KOPT-K1 (cell line): ENCODE measurements around the gene DTNA.

Experiments used
- H3K27ac ChIP-seq: fragments of 200-600 bp; sonication (generic); 2 replicates; pipeline ENCODE4 v1.5.1; 2016; ENCODE audit warnings: antibody characterized with exemption, mild to moderate bottlenecking, low read depth, low read length; ENCODE audit not compliant: poor library complexity, severe bottlenecking
- H3K36me3 ChIP-seq: fragments of 200-600 bp; sonication (generic); 2 replicates; pipeline ENCODE4 v1.5.1; 2017; ENCODE audit warnings: antibody characterized with exemption, mild to moderate bottlenecking, low read length, moderate library complexity; ENCODE audit not compliant: insufficient read depth
- H3K9me3 ChIP-seq: fragments of 200-600 bp; sonication (generic); 2 replicates; pipeline ENCODE4 v1.5.1; 2017; ENCODE audit warnings: antibody characterized with exemption, low read length, mild to moderate bottlenecking; ENCODE audit not compliant: insufficient read depth, poor library complexity, severe bottlenecking

Gene DTNA

DNA sequence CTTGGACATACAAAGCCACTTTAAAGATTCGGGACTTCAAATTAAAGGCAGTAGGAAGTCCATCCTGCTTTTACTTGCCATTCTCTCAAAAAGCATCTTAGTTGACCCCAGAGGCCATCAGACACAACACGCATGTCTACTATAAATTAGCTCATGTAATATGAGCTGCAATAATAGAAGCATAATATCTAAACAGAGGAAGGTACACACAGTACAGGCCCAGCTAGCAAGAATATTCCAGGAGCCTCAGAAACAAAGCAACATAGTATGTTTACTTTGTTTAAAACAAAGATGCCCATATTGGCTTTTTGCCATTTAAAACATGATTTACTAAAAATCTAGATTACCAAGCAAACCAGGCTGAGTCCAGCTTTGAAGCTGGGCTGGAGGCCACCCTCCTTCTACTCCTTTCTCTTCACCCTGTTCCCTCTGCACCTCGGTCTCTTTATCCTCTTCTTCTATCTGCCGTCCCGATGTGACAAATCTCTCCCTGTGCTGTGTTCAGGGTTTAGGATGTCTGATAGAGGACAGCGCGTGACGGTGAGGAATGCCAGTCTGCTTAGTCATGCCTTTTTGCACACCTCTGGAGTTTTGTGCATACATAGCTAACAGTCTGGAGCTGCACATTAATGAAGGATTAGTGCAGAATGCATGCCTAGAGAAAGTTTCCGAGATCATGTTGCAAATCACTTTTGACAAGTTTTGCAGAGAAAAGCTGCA, 28.2 kb downstream of the DTNA start:
- no peaks in the 10 kb centered on the region for H3K36me3 ChIP-seq
- H3K27ac ChIP-seq: no peak overlapping the region
- H3K9me3 ChIP-seq: no peaks in the 10 kb centered on the region

DNA sequence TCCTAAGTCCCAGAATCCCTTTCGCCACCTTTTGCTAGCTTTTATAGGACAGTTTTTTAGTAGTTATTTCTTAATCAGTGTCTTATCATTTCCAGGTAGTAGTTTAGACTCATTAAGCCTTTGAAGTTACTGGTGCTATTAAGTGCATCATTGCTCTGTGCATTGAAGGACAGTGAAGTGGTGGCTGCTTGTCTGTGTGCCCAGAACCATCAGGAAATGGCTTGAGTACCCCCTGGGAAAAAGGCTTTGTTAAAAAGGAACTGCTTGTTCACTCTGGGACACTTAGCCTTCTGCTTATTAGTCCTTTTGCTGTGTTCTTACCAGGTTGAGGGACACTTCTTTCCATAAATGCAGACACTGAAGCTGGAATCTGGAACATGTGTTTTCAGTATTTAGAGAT, 30.0 kb downstream of the DTNA start:
- no peaks in the 10 kb centered on the region for H3K36me3 ChIP-seq
- no peak overlapping the region for H3K27ac ChIP-seq
- no peaks in the 10 kb centered on the region for H3K9me3 ChIP-seq

DNA sequence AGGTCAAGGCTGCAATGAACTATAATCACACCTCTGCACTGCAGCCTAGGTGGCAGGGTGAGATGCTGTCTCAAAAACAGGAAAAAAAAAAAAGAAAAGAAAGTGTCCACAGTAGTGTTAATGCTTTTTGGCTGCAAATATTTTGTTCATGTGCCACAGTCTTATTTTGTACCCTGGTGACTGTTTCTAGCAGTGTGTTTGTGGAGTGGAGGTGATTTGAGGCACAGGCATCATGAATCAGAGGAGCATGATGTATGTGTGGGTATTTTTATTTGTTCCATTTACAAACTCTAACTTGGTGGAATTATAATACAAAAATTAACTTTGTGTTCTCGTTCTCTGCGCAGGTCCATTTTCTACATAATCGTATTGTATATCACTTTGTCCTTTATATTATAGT, 30.6 kb downstream of the DTNA start:
- H3K27ac ChIP-seq: no peak overlapping the region
- no peaks in the 10 kb centered on the region for H3K9me3 ChIP-seq
- H3K36me3 ChIP-seq: no peaks in the 10 kb centered on the region

DNA sequence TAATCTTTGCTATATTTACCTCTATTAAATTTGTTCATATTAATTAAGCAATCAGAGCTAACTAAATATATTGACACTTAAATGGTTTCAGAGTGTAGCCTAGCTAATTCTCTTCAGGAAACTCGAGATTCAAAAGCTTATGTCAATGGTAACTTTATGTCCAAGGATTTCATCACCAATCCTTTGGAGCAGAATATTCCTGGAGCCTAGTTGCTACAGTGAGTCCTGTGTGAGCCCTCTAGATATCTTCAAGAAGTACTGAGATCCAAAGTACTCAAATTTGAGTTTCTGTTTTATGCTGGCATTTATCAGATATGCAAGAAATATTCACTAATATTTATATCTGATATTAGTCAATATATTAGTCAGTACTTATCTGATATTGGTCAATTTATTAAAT, 31.3 kb downstream of the DTNA start:
- Histone ChIP-seq H3K36me3 (no peaks in the 10 kb centered on the region), H3K9me3 (no peaks in the 10 kb centered on the region), H3K27ac (no peak overlapping the region)

DNA sequence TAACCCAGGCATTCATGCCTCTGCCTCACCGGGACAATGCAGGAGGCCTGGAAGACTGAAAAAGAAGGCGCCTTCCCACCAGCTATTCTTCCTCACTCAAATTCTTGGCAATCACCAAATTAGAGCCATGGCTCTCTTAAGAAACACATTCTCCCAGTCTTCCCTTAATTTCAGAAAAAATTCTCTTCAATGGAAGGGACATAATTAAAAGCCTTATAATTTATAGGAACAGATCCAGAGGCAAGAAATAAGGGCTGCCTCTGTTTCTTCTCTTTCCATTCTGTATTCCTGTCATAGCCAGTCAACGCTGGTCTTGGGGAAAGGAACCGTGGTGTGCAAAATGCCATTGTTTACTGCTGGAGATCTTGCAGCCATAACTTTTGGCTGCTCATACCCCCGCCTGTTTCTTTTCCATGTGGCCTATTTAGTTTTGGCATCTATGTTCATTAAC, 32.8 kb downstream of the DTNA start:
- H3K9me3 ChIP-seq: no peaks in the 10 kb centered on the region
- H3K27ac ChIP-seq: no peak overlapping the region
- H3K36me3 ChIP-seq: no peaks in the 10 kb centered on the region

DNA sequence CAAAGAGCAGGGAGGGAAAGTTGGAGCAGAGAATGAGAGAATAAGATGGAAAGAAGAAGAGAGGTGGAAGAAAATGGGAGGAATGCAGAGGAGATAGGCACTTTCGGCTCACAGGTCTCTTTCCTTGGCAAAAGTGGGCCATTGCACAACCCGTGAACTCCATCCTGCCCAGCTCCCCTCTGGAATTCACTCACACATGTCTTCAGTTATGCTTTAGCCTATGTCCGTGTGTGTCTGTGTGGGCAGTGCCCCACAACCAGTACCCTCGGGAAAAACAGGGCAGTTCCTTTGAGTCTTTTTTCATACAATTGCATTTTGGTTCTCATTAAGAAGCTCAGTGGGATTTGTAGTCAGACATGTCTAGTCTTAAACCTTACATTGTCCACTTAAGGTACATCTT, 34.5 kb downstream of the DTNA start:
- Histone ChIP-seq H3K36me3 (no peaks in the 10 kb centered on the region), H3K9me3 (no peaks in the 10 kb centered on the region), H3K27ac (no peak overlapping the region)

DNA sequence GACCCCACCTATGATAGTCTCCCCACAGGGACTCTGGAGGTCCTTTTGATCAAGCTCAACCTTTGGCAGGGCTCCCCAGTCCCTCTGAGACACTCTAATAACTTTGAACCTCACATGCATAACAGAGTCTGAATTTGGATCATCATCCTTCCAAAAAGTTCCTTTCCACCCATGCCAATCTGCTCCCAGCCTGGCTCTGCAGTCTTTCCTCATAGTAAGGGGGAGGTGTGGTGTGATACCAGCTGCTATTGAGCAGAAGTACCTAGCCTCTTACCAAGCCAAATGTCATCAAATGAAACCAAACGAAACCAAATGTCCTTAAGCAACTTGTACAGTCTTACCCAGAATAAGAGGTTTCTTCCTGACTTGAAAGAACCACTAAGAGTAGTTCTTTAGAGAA, 36.5 kb downstream of the DTNA start:
- no peaks in the 10 kb centered on the region for H3K9me3 ChIP-seq
- no peak overlapping the region for H3K27ac ChIP-seq
- no peaks in the 10 kb centered on the region for H3K36me3 ChIP-seq

DNA sequence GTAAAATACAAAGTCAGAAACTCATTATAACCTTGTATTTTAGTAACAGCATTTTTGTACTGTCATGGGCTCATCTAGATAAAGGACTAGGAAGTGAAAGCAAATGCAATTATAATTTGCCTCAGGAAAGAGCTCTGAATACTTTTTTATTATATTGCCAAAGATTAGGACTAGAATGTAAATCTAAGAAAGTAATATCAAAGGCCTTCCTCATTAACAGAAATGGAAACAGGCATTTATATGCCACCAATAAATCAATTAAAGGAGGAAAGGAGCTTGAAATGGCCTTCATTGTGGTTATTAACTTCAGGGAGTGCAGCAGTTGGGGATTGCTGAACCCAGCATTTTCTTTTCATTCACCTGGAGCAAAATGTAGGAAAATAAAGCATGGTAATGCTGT, 39.6 kb downstream of the DTNA start:
- Histone ChIP-seq H3K36me3 (no peaks in the 10 kb centered on the region), H3K27ac (no peak overlapping the region), H3K9me3 (no peaks in the 10 kb centered on the region)

DNA sequence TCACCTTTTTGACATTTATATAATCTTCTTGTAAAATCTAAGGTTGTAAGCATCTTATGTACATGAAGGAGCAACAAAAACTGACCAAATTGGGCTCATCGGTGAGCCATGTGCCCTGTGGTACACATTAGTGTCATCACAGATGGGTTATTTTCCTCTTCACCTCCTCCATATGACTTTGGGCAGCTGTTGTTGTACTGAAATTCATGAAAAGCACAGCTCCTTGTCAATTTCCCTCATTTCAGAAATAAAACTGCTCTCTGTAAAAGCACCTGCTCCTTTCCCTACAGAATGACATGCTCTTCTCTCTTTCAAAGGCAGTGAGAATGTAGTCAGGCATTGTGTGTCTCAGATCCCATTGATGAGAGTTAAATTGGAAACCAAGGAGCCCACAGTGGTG, 42.0 kb downstream of the DTNA start:
- H3K9me3 ChIP-seq: no peaks in the 10 kb centered on the region
- no peak overlapping the region for H3K27ac ChIP-seq
- H3K36me3 ChIP-seq: no peaks in the 10 kb centered on the region

DNA sequence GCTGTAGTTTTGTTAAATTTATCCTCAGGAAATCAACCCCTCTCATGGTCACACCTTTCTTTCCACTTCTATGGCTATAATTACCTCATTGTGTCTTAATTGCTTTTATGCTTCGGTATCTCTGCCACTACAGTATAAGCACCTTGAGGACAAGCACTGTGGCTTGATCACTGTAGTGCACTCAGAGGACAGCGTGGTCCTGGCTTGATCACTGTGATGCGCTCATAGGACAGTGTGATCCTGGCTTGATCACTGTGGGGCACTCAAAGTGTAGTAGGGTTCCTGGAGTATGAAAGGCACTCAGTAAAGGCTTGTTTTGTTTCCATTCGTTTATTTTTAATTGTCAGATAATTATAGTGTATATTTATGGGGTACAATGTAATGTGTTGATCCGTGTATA, 44.2 kb downstream of the DTNA start:
- H3K36me3 ChIP-seq: no peaks in the 10 kb centered on the region
- H3K9me3 ChIP-seq: no peaks in the 10 kb centered on the region
- H3K27ac ChIP-seq: no peak overlapping the region

DNA sequence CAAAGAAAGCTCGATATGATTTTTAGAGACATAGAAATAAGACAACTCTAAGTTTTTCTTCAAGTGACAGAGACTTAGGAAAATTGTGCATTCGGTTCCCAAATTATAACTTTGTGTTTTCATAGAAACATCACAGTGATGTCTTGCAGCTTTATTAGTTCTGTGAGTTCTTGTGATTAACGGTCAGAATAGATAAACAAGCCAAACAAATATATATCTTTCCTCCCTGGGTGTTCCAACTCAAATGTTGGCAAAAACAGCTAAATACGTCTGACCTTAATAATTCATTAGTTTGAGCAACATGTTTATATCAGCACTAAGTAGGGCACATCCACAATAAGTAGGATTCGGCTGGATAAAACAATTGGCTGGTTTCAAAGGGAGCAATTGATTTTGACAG, 47.6 kb downstream of the DTNA start:
- Histone ChIP-seq H3K36me3 (no peaks in the 10 kb centered on the region), H3K27ac (no peak overlapping the region), H3K9me3 (no peaks in the 10 kb centered on the region)

DNA sequence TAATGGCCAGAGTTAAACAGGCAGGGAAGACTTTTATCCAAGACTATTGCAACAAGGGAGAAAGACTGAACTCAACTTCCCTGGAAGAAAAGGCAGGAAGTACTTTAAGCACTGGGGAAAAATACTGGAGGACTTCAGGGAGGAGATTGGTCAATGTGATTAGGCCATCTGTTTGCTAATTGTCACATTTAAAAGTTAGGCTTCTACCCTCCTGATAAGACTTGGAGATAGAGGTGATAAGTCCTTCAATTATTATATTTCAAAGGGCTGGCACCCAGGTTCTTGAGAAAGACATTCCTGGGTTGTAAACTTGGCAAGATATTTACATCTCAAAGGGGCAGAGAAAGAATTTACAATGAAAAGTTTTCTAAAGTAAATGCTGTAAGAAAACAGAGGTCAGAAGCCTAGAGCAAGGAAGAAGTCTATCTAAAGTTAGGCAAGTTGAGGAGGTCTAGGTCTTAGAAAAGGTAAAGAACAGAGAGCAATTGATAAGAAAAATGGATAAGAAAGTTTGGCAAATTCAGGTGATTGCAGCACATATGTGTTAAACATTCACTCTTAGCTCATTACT, 48.4 kb downstream of the DTNA start:
- no peak overlapping the region for H3K27ac ChIP-seq

DNA sequence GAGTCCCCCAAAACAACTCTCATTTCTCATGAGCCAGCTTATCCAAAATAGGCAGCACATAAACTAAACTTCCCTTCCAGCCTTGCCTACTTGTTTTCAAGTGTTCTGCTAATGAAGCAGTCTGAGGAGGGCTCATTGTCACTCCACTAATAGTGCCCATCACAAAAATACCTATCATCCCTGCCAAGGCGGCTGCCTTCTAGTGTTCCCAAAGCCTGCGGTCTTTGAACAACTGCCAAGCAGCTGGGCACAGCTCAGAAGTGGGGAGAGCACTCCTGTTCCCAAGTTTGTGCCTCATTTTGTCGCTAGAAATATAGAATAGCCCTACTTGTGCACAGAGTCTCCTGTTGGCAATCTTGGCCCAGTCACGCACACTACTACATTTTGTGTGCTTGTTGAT, 50.3 kb downstream of the DTNA start:
- Histone ChIP-seq H3K9me3 (no peaks in the 10 kb centered on the region), H3K36me3 (no peaks in the 10 kb centered on the region), H3K27ac (no peak overlapping the region)

More for the DNA sequence above, 48.4 kb downstream of the DTNA start:
- no peaks in the 10 kb centered on the region for H3K36me3 ChIP-seq
- H3K9me3 ChIP-seq: no peaks in the 10 kb centered on the region

DNA sequence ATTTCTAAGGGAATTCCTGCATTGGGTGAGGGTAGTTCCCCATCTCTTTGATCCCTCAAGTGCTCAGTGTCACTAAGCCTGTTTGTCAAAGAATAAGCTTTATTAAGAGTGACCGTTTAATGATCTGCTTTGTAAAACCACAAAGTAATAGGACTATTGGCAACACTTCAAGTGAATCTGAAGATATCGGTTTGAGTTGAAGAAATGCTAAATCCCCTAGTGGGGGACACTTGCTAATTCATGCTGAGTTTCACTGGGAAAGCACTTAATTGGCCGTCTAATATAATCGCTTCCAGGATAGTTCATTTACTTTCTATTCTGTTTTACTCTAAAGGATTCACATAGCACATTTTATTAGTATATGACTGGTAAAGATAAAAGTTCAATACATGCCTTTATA, 54.4 kb downstream of the DTNA start:
- Histone ChIP-seq H3K36me3 (no peaks in the 10 kb centered on the region), H3K9me3 (no peaks in the 10 kb centered on the region), H3K27ac (no peak overlapping the region)

DNA sequence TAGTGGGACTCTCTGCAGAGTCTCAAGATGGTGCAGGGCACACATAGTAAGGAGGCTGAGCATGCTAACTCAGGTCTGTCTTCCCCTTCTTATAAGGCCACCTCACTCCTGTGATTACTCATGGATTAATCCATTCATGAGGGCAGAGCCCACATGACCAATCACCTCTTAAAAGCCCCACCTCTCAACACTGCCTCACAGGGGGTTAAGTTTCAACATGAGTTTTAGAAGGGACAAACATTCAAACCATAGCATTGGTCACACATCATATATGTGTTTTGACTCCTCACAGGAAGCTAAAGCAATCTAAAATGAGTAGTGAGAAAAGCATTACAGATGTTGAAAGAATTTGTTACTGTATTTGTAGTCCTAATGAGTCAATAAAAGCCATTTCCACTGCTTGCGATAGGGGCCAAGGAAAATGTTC, 57.5 kb downstream of the DTNA start:
- Histone ChIP-seq H3K27ac (no peak overlapping the region), H3K9me3 (no peaks in the 10 kb centered on the region), H3K36me3 (no peaks in the 10 kb centered on the region)

DNA sequence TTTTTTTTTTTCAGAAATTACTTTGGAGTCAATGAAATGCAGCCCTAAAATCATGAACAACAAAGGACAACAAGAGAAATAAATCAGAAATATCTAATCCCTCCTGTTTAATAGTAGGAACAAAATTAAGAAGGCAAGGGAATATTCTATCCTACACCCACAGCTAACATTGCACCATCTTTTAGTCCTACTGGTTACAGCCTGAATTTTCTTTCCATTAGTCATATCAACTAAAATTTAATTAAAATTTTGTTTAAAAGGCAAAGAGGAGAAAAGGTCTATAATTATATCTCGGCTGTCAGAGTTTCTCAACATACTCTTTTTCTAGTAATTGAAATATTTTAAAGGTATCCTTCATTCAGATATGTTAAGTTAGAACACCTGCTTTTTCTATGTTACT, 61.9 kb downstream of the DTNA start:
- H3K27ac ChIP-seq: no peak overlapping the region
- H3K36me3 ChIP-seq: no peaks in the 10 kb centered on the region
- H3K9me3 ChIP-seq: no peaks in the 10 kb centered on the region
